GM18861 (cell line): ENCODE results near the gene NHSL2.

ENCODE experiments used
- ATAC-seq: cut with Tn5 transposase; IDR thresholded peaks from one replicate; pipeline ENCODE4 v1.9.1; 2021; ENCODE audit not compliant: unreplicated experiment

NHSL2 gene

GRCh38 chrX:72016881-72017783 lies 106.5 kb downstream of the NHSL2 start:
- ATAC-seq, result no peak

- peak; percentile 74 for ATAC-seq
Measured at GRCh38 chrX:72018277-72019112, 107.8 kb downstream of the NHSL2 start.

- no peak for ATAC-seq
Measured at GRCh38 chrX:72019487-72019886, 108.8 kb downstream of the NHSL2 start.

GRCh38 chrX:72020204-72020603 lies 109.6 kb downstream of the NHSL2 start:
- no peak for ATAC-seq

GRCh38 chrX:72020788-72021187 lies 110.1 kb downstream of the NHSL2 start:
- ATAC-seq, result peak; percentile 44

- no peak for ATAC-seq
Measured at GRCh38 chrX:72021975-72022374, 111.3 kb downstream of the NHSL2 start.

GRCh38 chrX:72023071-72023470 lies 112.4 kb downstream of the NHSL2 start:
- no peak for ATAC-seq

GRCh38 chrX:72025236-72025770 lies 114.7 kb downstream of the NHSL2 start:
- no peak for ATAC-seq

- no peak for ATAC-seq
Measured at GRCh38 chrX:72026341-72027023, 115.8 kb downstream of the NHSL2 start.

- ATAC-seq, result no peak
Measured at GRCh38 chrX:72027024-72027913, 116.6 kb downstream of the NHSL2 start.

- ATAC-seq, result no peak
Measured at GRCh38 chrX:72027914-72028307, 117.3 kb downstream of the NHSL2 start.

GRCh38 chrX:72028701-72029470 lies 118.2 kb downstream of the NHSL2 start:
- no peak for ATAC-seq

GRCh38 chrX:72029483-72030411 lies 119.1 kb downstream of the NHSL2 start:
- ATAC-seq, result no peak

- ATAC-seq, result no peak
Measured at GRCh38 chrX:72030431-72030830, 119.8 kb downstream of the NHSL2 start.

- ATAC-seq, result no peak
Measured at GRCh38 chrX:72031118-72031517, 120.5 kb downstream of the NHSL2 start.

GRCh38 chrX:72031634-72032033 lies 121.0 kb downstream of the NHSL2 start:
- ATAC-seq, result no peak

- no peak for ATAC-seq
Measured at GRCh38 chrX:72037601-72038000, 127.0 kb downstream of the NHSL2 start.

- ATAC-seq, result no peak
Measured at GRCh38 chrX:72038016-72038415, 127.4 kb downstream of the NHSL2 start.
